SK-N-SH (cell line): ENCODE measurements around the gene INSYN2B. TPM values are rescaled to one million over a fixed set of nuclear protein-coding genes. Genes with fewer than 3 reads are reported as not detected.
"Not testable (repeated sequence)": the region's sequence is repeated elsewhere in the genome, so short reads cannot be mapped to it uniquely, and the experiment has no call there.

Experiments
- CTCF ChIA-PET: fragments of 300-600, 350-600 bp; formaldehyde crosslinking; extraction: SDS; loops from one replicate; lab custom pipeline; 2021; lab: Yijun Ruan, JAX
- POLR2A ChIA-PET: fragments of 350-600 bp; sonication (Branson Sonifier 250); formaldehyde crosslinking; extraction: SDS; loops from one replicate; lab custom pipeline; 2020; ENCODE audit warnings: antibody characterized with exemption, inconsistent platforms; lab: Yijun Ruan, JAX
- DNase-seq: peaks from one replicate; pipeline ENCODE4 v3.0.0; 2012
- H2AFZ ChIP-seq: fragments of 200-600 bp; sonication (generic); 2 replicates; pipeline ENCODE4 v1.8.1; 2016; ENCODE audit warnings: antibody characterized with exemption, mild to moderate bottlenecking, low read depth
- H3F3A ChIP-seq: fragments of 200-600 bp; sonication (generic); replicated peaks from 2 replicates; pipeline ENCODE3; 2016; ENCODE audit warnings: antibody characterized with exemption, mild to moderate bottlenecking; ENCODE audit not compliant: insufficient read depth
- H3K27ac ChIP-seq, 2 experiments: fragments of 200-500 bp in 1 of 2; fragments of 200-600 bp in 1 of 2; sonication (Bioruptor generic) in 1 of 2; sonication (generic), shearing (Covaris generic) in 1 of 2; 2 replicates each; pipeline versions ENCODE4 v1.5.1 to v1.6.1; 2014 to 2016; ENCODE audit warnings: low read depth in 2 of 2, inconsistent platforms in 1 of 2, low read length in 1 of 2, mild to moderate bottlenecking in 1 of 2, mixed read lengths in 1 of 2
- H3K27me3 ChIP-seq: fragments of 200-600 bp; sonication (generic), shearing (Covaris generic); 2 replicates; pipeline ENCODE4 v1.6.1; 2016; ENCODE audit warnings: mixed run types; ENCODE audit not compliant: insufficient read depth
- H3K36me3 ChIP-seq, 2 experiments: fragments of 200-500 bp in 1 of 2; fragments of 200-600 bp in 1 of 2; sonication (Bioruptor generic) in 1 of 2; sonication (generic) in 1 of 2; replicated peaks in 1 of 2; 2 replicates each; pipeline versions ENCODE3 to v1.5.1; 2014 to 2016; ENCODE audit warnings: low read length in 1 of 2, mild to moderate bottlenecking in 1 of 2; ENCODE audit not compliant: insufficient read depth in 2 of 2, control insufficient read depth in 1 of 2
- H3K4me1 ChIP-seq, 2 experiments: fragments of 200-500 bp in 1 of 2; fragments of 200-600 bp in 1 of 2; sonication (Bioruptor generic) in 1 of 2; sonication (generic), shearing (Covaris generic) in 1 of 2; 2 replicates each; pipeline versions ENCODE4 v1.5.1 to v1.6.1; 2014 to 2016; ENCODE audit warnings: low read depth in 1 of 2, low read length in 1 of 2, mixed run types in 1 of 2; ENCODE audit not compliant: insufficient read depth in 2 of 2, control insufficient read depth in 1 of 2
- H3K4me2 ChIP-seq: fragments of 200-600 bp; sonication (generic), shearing (Covaris generic); 2 replicates; pipeline ENCODE4 v1.6.1; 2017; ENCODE audit warnings: mixed run types
- H3K4me3 ChIP-seq, 2 experiments: fragments of 200-500 bp in 1 of 2; fragments of 200-600 bp in 1 of 2; sonication (Bioruptor generic) in 1 of 2; sonication (generic), shearing (Covaris generic) in 1 of 2; 2 replicates each; pipeline versions ENCODE4 v1.5.1 to v1.8.1; 2014 to 2016; ENCODE audit warnings: low read depth in 2 of 2, inconsistent platforms in 1 of 2, low read length in 1 of 2, mild to moderate bottlenecking in 1 of 2, mixed read lengths in 1 of 2, moderate library complexity in 1 of 2
- H3K79me2 ChIP-seq: fragments of 200-600 bp; sonication (generic); 2 replicates; pipeline ENCODE4 v1.8.1; 2017; ENCODE audit warnings: mild to moderate bottlenecking; ENCODE audit not compliant: insufficient read depth
- H3K9ac ChIP-seq: fragments of 200-600 bp; sonication (generic); 2 replicates; pipeline ENCODE4 v1.6.1; 2017; ENCODE audit warnings: mixed run types
- H3K9me2 ChIP-seq: fragments of 200-600 bp; sonication (generic); 2 replicates; pipeline ENCODE4 v1.6.1; 2017; ENCODE audit warnings: mixed run types
- H3K9me3 ChIP-seq: fragments of 200-600 bp; sonication (generic); 2 replicates; pipeline ENCODE4 v1.6.1; 2017; ENCODE audit warnings: mixed run types, mild to moderate bottlenecking, moderate library complexity
- H4K20me1 ChIP-seq: fragments of 200-600 bp; sonication (generic); 2 replicates; pipeline ENCODE4 v1.6.1; 2017; ENCODE audit warnings: mild to moderate bottlenecking, mixed run types; ENCODE audit not compliant: insufficient read depth
- CHD2 ChIP-seq: fragments of 150-350 bp; IDR thresholded peaks from 2 replicates; pipeline ENCODE4 v1.6.1; 2018; ENCODE audit warnings: low read length; ENCODE audit not compliant: partially characterized antibody
- EP300 ChIP-seq, 2 experiments: IDR thresholded peaks; 2 replicates each; pipeline versions ENCODE4 v1.4.0 to v1.6.1; 2012; ENCODE audit warnings: borderline replicate concordance in 1 of 2, low read depth in 1 of 2, low read length in 1 of 2
- EZH2phosphoT487 ChIP-seq: fragments of 200-600 bp; sonication (generic); IDR thresholded peaks from 2 replicates; pipeline ENCODE4 v1.6.1; 2017; ENCODE audit warnings: low read depth, mixed run types, mild to moderate bottlenecking, antibody characterized with exemption, moderate library complexity, borderline replicate concordance
- FOSL2 ChIP-seq: IDR thresholded peaks from 2 replicates; pipeline ENCODE4 v1.4.0; 2012; ENCODE audit warnings: low read depth, mild to moderate bottlenecking, moderate library complexity, borderline replicate concordance
- GABPA ChIP-seq: IDR thresholded peaks from 2 replicates; pipeline ENCODE4 v1.4.0; 2012; ENCODE audit warnings: low read depth, mild to moderate bottlenecking
- IRF3 ChIP-seq: fragments of 150-350 bp; IDR thresholded peaks from 2 replicates; pipeline ENCODE4 v1.6.1; 2016; ENCODE audit warnings: mild to moderate bottlenecking, low read depth, low read length
- MEF2A ChIP-seq: IDR thresholded peaks from 2 replicates; pipeline ENCODE4 v1.4.0; 2012; ENCODE audit warnings: low read depth, borderline replicate concordance
- NRF1 ChIP-seq: IDR thresholded peaks from 2 replicates; pipeline ENCODE4 v1.6.1; 2012; ENCODE audit warnings: low read depth, mild to moderate bottlenecking, low read length
- POLR2AphosphoS5 ChIP-seq: IDR thresholded peaks from 2 replicates; pipeline ENCODE4 v1.6.1; 2012; ENCODE audit warnings: low read depth, low read length
- RAD21 ChIP-seq: IDR thresholded peaks from 2 replicates; pipeline ENCODE4 v1.6.1; 2012; ENCODE audit warnings: mild to moderate bottlenecking, low read length
- REST ChIP-seq: IDR thresholded peaks from 2 replicates; pipeline ENCODE4 v1.6.1; 2012; ENCODE audit warnings: mild to moderate bottlenecking, low read depth, low read length, moderate library complexity
- RFX5 ChIP-seq: IDR thresholded peaks from 2 replicates; pipeline ENCODE4 v1.6.1; 2012; ENCODE audit warnings: mild to moderate bottlenecking, improper control_type of control experiment, low read length
- RXRA ChIP-seq: IDR thresholded peaks from 2 replicates; pipeline ENCODE4 v1.4.0; 2012; ENCODE audit warnings: low read depth, mild to moderate bottlenecking, borderline replicate concordance
- SIN3A ChIP-seq: IDR thresholded peaks from 2 replicates; pipeline ENCODE4 v1.6.1; 2012; ENCODE audit warnings: low read depth, mild to moderate bottlenecking, low read length, moderate library complexity, borderline replicate concordance
- SMC3 ChIP-seq: IDR thresholded peaks from 2 replicates; pipeline ENCODE4 v1.6.1; 2012; ENCODE audit warnings: low read depth, low read length, improper control_type of control experiment
- TAF1 ChIP-seq: IDR thresholded peaks from 2 replicates; pipeline ENCODE4 v1.6.1; 2012; ENCODE audit warnings: low read depth, mild to moderate bottlenecking, low read length, moderate library complexity, borderline replicate concordance
- USF1 ChIP-seq: IDR thresholded peaks from 2 replicates; pipeline ENCODE4 v1.4.0; 2012; ENCODE audit warnings: low read depth, borderline replicate concordance
- YY1 ChIP-seq: IDR thresholded peaks from 2 replicates; pipeline ENCODE4 v1.4.0; 2012; ENCODE audit warnings: low read depth, mild to moderate bottlenecking
- ZBTB33 ChIP-seq: IDR thresholded peaks from 2 replicates; pipeline ENCODE4 v1.4.0; 2012; ENCODE audit warnings: low read depth, borderline replicate concordance
- WGBS: methylation state at CpG from one replicate; pipeline ENCODE4 v1.1.6; 2017; ENCODE audit warnings: low lambda C conversion rate; 5-methylcytosine and 5-hydroxymethylcytosine counted together
- polyA plus RNA-seq, 3 experiments: library from polyadenylated mRNA; depleted of rRNA; stranded (reverse); fragments of >200 nt; gene quantifications; 2 replicates each; pipeline ENCODE4 v1.2.3, GENCODE V29; 2012

The INSYN2B gene
- polyA plus RNA-seq, 1 of the 3 experiments (the other 2 are of a cell fraction): 9.2 TPM

GRCh38 chr5:169833681-169834292 lies 146.5 kb downstream of the INSYN2B start:
- H4K20me1 ChIP-seq, H3K79me2 ChIP-seq, H3K9ac ChIP-seq, H3K36me3 ChIP-seq, DNase-seq, H3K9me3 ChIP-seq, H3K9me2 ChIP-seq, H3K4me3 ChIP-seq, H2AFZ ChIP-seq, H3K27ac ChIP-seq, H3K4me1 ChIP-seq, H3K27me3 ChIP-seq, CTCF ChIA-PET, POLR2A ChIA-PET, H3F3A ChIP-seq, H3K4me2 ChIP-seq: not testable (repeated sequence)
- WGBS: 88% methylated on average over 2 of the region's 2 CpGs

- ChIA-PET POLR2A (no interaction called here), CTCF (interaction anchor here (1.3 kb wide), 1 partner anchor 10 kb away, joined by 5 read pairs; no protein-coding TSS in a partner anchor)
- H3K9me2 ChIP-seq: no peaks in the 10 kb centered on the region
- H4K20me1 ChIP-seq: no peaks in the 10 kb centered on the region
- H3K4me3 ChIP-seq: no peak overlapping the region
- H3F3A ChIP-seq: no peaks in the 10 kb centered on the region
- no peaks in the 10 kb centered on the region; a peak in 1 of 4 replicates for H3K4me1 ChIP-seq
- H3K79me2 ChIP-seq: no peaks in the 10 kb centered on the region
- DNase-seq: no peak
- no peak overlapping the region for H3K9ac ChIP-seq
- H3K27me3 ChIP-seq: no peaks in the 10 kb centered on the region
- no peak overlapping the region for H3K27ac ChIP-seq
- no peaks in the 10 kb centered on the region for H3K9me3 ChIP-seq
- H3K36me3 ChIP-seq: no peaks in the 10 kb centered on the region
- no peak overlapping the region for H2AFZ ChIP-seq
- no peak overlapping the region for H3K4me2 ChIP-seq
- TF ChIP-seq CHD2: no peak
- TF ChIP-seq SMC3: no peak
- no peak for TF ChIP-seq YY1
- no peak for TF ChIP-seq FOSL2
- no peak for TF ChIP-seq EP300 (IDR thresholded peaks at IDR 0.05; ENCODE audit: borderline replicate concordance in 1 of 2, low read depth in 1 of 2, low read length in 1 of 2)
- TF ChIP-seq REST: no peak
- no peak for TF ChIP-seq RAD21
- TF ChIP-seq USF1: no peak
- TF ChIP-seq TAF1: no peak
- TF ChIP-seq MEF2A: no peak
- TF ChIP-seq NRF1: no peak
- no peak for TF ChIP-seq RXRA
- TF ChIP-seq RFX5: no peak
- no peak for TF ChIP-seq IRF3
- no peak for TF ChIP-seq GABPA
- no peak for TF ChIP-seq ZBTB33
- no peak for TF ChIP-seq EZH2phosphoT487
- TF ChIP-seq SIN3A: no peak
- no peak for TF ChIP-seq POLR2AphosphoS5
Observed at GRCh38 chr5:169832845-169833244, 147.4 kb downstream of the INSYN2B start.
